Nephron (organoid): ENCODE data around the gene FKBP15.

ENCODE experiments used
- H3K27ac Mint-ChIP-seq, 3 experiments: 2 replicates each; pipeline ENCODE4 v1.8.0; 2020; ENCODE audit warnings: mixed read lengths in 3 of 3, mild to moderate bottlenecking in 2 of 3, moderate library complexity in 1 of 3
- H3K27me3 Mint-ChIP-seq: 2 replicates; pipeline ENCODE4 v1.8.0; 2021; ENCODE audit warnings: low read depth, mild to moderate bottlenecking, moderate library complexity, mixed read lengths
- H3K36me3 Mint-ChIP-seq: 2 replicates; pipeline ENCODE4 v1.8.0; 2020; ENCODE audit warnings: low read depth, mixed read lengths
- H3K4me1 Mint-ChIP-seq: 2 replicates; pipeline ENCODE4 v1.8.0; 2020; ENCODE audit warnings: mixed read lengths
- H3K4me3 Mint-ChIP-seq, 3 experiments: 2 replicates each; pipeline ENCODE4 v1.8.0; 2020; ENCODE audit warnings: mild to moderate bottlenecking in 3 of 3, mixed read lengths in 3 of 3, moderate library complexity in 2 of 3
- H3K9me3 Mint-ChIP-seq: 2 replicates; pipeline ENCODE4 v1.8.0; 2020; ENCODE audit warnings: mixed read lengths
- CTCF ChIP-seq, 3 experiments: fragments of 200-600 bp; sonication (generic); IDR thresholded peaks; one replicate each; pipeline ENCODE4 v1.5.0; 2021; ENCODE audit warnings: antibody characterized with exemption in 3 of 3; ENCODE audit not compliant: unreplicated experiment in 3 of 3

The FKBP15 gene

GRCh38 chr9:113223963-113224362 lies 2.9 kb upstream of the FKBP15 start:
- no peaks in the 10 kb centered on the region for H3K27me3 Mint-ChIP-seq
- peak overlapping the region in 2 of 3 experiments; percentile 99 for H3K4me3 Mint-ChIP-seq
- H3K36me3 Mint-ChIP-seq: no peaks in the 10 kb centered on the region

GRCh38 chr9:113222482-113222841 lies 1.4 kb upstream of the FKBP15 start:
- H3K4me3 Mint-ChIP-seq: peak overlapping the region; percentile 94 to 99 (median 99)
- no peak for TF ChIP-seq CTCF (IDR thresholded peaks at IDR 0.05; ENCODE audit: unreplicated experiment in 3 of 3)
- peaks cover 26% of the 10 kb centered on the region for H3K4me1 Mint-ChIP-seq
- H3K27me3 Mint-ChIP-seq: no peaks in the 10 kb centered on the region
- no peaks in the 10 kb centered on the region for H3K9me3 Mint-ChIP-seq
- H3K36me3 Mint-ChIP-seq: peaks cover 4% of the 10 kb centered on the region
- H3K27ac Mint-ChIP-seq: peak overlapping the region in 2 of 3 experiments; percentile 95 to 97

More at GRCh38 chr9:113223963-113224362, 2.9 kb upstream of the FKBP15 start:
- TF ChIP-seq CTCF (IDR thresholded peaks at IDR 0.05; ENCODE audit: unreplicated experiment in 3 of 3): no peak
- Mint-ChIP-seq H3K4me1 (peaks cover 26% of the 10 kb centered on the region), H3K9me3 (no peaks in the 10 kb centered on the region), H3K27ac (no peak overlapping the region)

- Mint-ChIP-seq H3K9me3 (no peaks in the 10 kb centered on the region), H3K27ac (peak overlapping the region; percentile 87 to 97 (median 95)), H3K27me3 (no peaks in the 10 kb centered on the region), H3K4me1 (peaks cover 26% of the 10 kb centered on the region), H3K36me3 (peaks cover 4% of the 10 kb centered on the region), H3K4me3 (peak overlapping the region; percentile 94 to 99 (median 99))
- no peak for TF ChIP-seq CTCF (IDR thresholded peaks at IDR 0.05; ENCODE audit: unreplicated experiment in 3 of 3)
These were observed 864 bp upstream of the FKBP15 start for GRCh38 chr9:113221800-113222481.

GRCh38 chr9:113220467-113221002 lies 542 bp downstream of the FKBP15 start:
- peak overlapping the region; percentile 94 to 99 (median 99) for H3K4me3 Mint-ChIP-seq
- peaks cover 26% of the 10 kb centered on the region for H3K4me1 Mint-ChIP-seq
- no peaks in the 10 kb centered on the region for H3K9me3 Mint-ChIP-seq
- TF ChIP-seq CTCF (IDR thresholded peaks at IDR 0.05; ENCODE audit: unreplicated experiment in 3 of 3): no peak
- H3K36me3 Mint-ChIP-seq: peaks cover 4% of the 10 kb centered on the region
- peak overlapping the region; percentile 87 to 97 (median 95) for H3K27ac Mint-ChIP-seq
- no peaks in the 10 kb centered on the region for H3K27me3 Mint-ChIP-seq

GRCh38 chr9:113219969-113220368 lies 1.1 kb downstream of the FKBP15 start:
- Mint-ChIP-seq H3K27me3 (no peaks in the 10 kb centered on the region), H3K4me1 (peaks cover 26% of the 10 kb centered on the region), H3K27ac (peak overlapping the region; percentile 47 to 95 (median 87)), H3K9me3 (no peaks in the 10 kb centered on the region), H3K36me3 (peaks cover 7% of the 10 kb centered on the region), H3K4me3 (peak overlapping the region; percentile 94 to 99 (median 99))
- TF ChIP-seq CTCF (IDR thresholded peaks at IDR 0.05; ENCODE audit: unreplicated experiment in 3 of 3): no peak
